Measurements from ENCODE around the gene DDX49. TPM values are rescaled to one million over a fixed set of nuclear protein-coding genes. Genes with fewer than 3 reads are reported as not detected.

The DDX49 gene
- total RNA-seq, 2 experiments from 2014 or later, result 63.7 to 82.4 TPM

- Histone ChIP-seq H3K9me2 (ENCODE audit: insufficient read depth, low read length) (no peaks in the 10 kb centered on the region), H2AFZ (ENCODE audit: low read length) (no peak overlapping the region), H4K20me1 (ENCODE audit: insufficient read depth, low read length) (no peaks in the 10 kb centered on the region), H3K79me2 (ENCODE audit: insufficient read depth, low read depth, low read length) (no peaks in the 10 kb centered on the region), H3K4me2 (ENCODE audit: low read length) (no peak overlapping the region), H3K4me1 (ENCODE audit: insufficient read depth, low read length, poor library complexity, severe bottlenecking) (no peaks in the 10 kb centered on the region), H3K9me3 (ENCODE audit: low read length) (no peaks in the 10 kb centered on the region), H3K27ac (ENCODE audit: low read depth, low read length, poor library complexity, severe bottlenecking) (no peak overlapping the region), H3K4me3 (ENCODE audit: low read depth, low read length, poor library complexity, severe bottlenecking) (no peak overlapping the region), H3K36me3 (ENCODE audit: insufficient read depth, low read length) (peaks cover 25% of the 10 kb centered on the region)
- BruUV-seq (replicated peaks), result no TSS peak
- DNase-seq (ENCODE audit: low spot score), result no peak
- POLR2A ChIA-PET, result no interaction called here
- CTCF ChIA-PET (ENCODE audit: unreplicated experiment), result no interaction called here
- intact Hi-C loops (cut with micrococcal nuclease; ENCODE audit: unreplicated experiment), result no loop called here
- TF ChIP-seq CTCF (conservative IDR thresholded peaks at IDR 0.05; ENCODE audit: low read length), result no peak
- no peak for TF ChIP-seq EZH2phosphoT487 (IDR thresholded peaks at IDR 0.05; ENCODE audit: borderline replicate concordance, low read depth, low read length)
These were observed 16.1 kb upstream of the DDX49 start for GRCh38 chr19:18903156-18904037.

- H3K9me2 ChIP-seq (ENCODE audit: insufficient read depth, low read length), result no peaks in the 10 kb centered on the region
- no peak overlapping the region for H3K27ac ChIP-seq (ENCODE audit: low read depth, low read length, poor library complexity, severe bottlenecking)
- BruUV-seq (replicated peaks), result no TSS peak
- no peaks in the 10 kb centered on the region for H3K79me2 ChIP-seq (ENCODE audit: insufficient read depth, low read depth, low read length)
- peaks cover 29% of the 10 kb centered on the region for H3K36me3 ChIP-seq (ENCODE audit: insufficient read depth, low read length)
- no peak for TF ChIP-seq EZH2phosphoT487 (IDR thresholded peaks at IDR 0.05; ENCODE audit: borderline replicate concordance, low read depth, low read length)
- no peak for TF ChIP-seq CTCF (conservative IDR thresholded peaks at IDR 0.05; ENCODE audit: low read length)
- intact Hi-C loops (cut with micrococcal nuclease; ENCODE audit: unreplicated experiment), result no loop called here
- POLR2A ChIA-PET, result no interaction called here
- no peak overlapping the region for H3K4me2 ChIP-seq (ENCODE audit: low read length)
- CTCF ChIA-PET (ENCODE audit: unreplicated experiment), result no interaction called here
- H3K9me3 ChIP-seq (ENCODE audit: low read length), result no peaks in the 10 kb centered on the region
- H2AFZ ChIP-seq (ENCODE audit: low read length), result no peak overlapping the region
- H3K4me1 ChIP-seq (ENCODE audit: insufficient read depth, low read length, poor library complexity, severe bottlenecking), result no peaks in the 10 kb centered on the region
- no peaks in the 10 kb centered on the region for H4K20me1 ChIP-seq (ENCODE audit: insufficient read depth, low read length)
- no peak for DNase-seq (ENCODE audit: low spot score)
- H3K4me3 ChIP-seq (ENCODE audit: low read depth, low read length, poor library complexity, severe bottlenecking), result no peak overlapping the region
These were observed 15.0 kb upstream of the DDX49 start for GRCh38 chr19:18904334-18905057.

- POLR2A ChIA-PET, result no interaction called here
- no peaks in the 10 kb centered on the region for H4K20me1 ChIP-seq (ENCODE audit: insufficient read depth, low read length)
- H2AFZ ChIP-seq (ENCODE audit: low read length), result no peak overlapping the region
- DNase-seq (ENCODE audit: low spot score), result no peak
- no peaks in the 10 kb centered on the region for H3K9me3 ChIP-seq (ENCODE audit: low read length)
- TF ChIP-seq CTCF (conservative IDR thresholded peaks at IDR 0.05; ENCODE audit: low read length), result no peak
- no peak for TF ChIP-seq EZH2phosphoT487 (IDR thresholded peaks at IDR 0.05; ENCODE audit: borderline replicate concordance, low read depth, low read length)
- BruUV-seq (replicated peaks), result no TSS peak
- no peak overlapping the region for H3K4me3 ChIP-seq (ENCODE audit: low read depth, low read length, poor library complexity, severe bottlenecking)
- CTCF ChIA-PET (ENCODE audit: unreplicated experiment), result no interaction called here
- H3K4me1 ChIP-seq (ENCODE audit: insufficient read depth, low read length, poor library complexity, severe bottlenecking), result no peaks in the 10 kb centered on the region
- H3K4me2 ChIP-seq (ENCODE audit: low read length), result no peak overlapping the region
- H3K36me3 ChIP-seq (ENCODE audit: insufficient read depth, low read length), result peaks cover 25% of the 10 kb centered on the region
- no peaks in the 10 kb centered on the region for H3K79me2 ChIP-seq (ENCODE audit: insufficient read depth, low read depth, low read length)
- no peak overlapping the region for H3K27ac ChIP-seq (ENCODE audit: low read depth, low read length, poor library complexity, severe bottlenecking)
- intact Hi-C loops (cut with micrococcal nuclease; ENCODE audit: unreplicated experiment), result no loop called here
- no peaks in the 10 kb centered on the region for H3K9me2 ChIP-seq (ENCODE audit: insufficient read depth, low read length)
These were observed 14.5 kb upstream of the DDX49 start for GRCh38 chr19:18905058-18905456.

Measured in OCI-LY7 (cell line).